H1 (cell line): Measurements from ENCODE around the gene PMEPA1.

Experiments
- CBX8 ChIP-seq: fragments of 300-800, 300-1000 bp; sonication (generic); IDR thresholded peaks from 2 replicates; pipeline ENCODE4 v1.7.1; 2016; ENCODE audit warnings: low read depth, low read length, borderline replicate concordance
- EGR1 ChIP-seq: IDR thresholded peaks from 2 replicates; pipeline ENCODE4 v1.6.1; 2011; ENCODE audit warnings: low read depth, low read length, borderline replicate concordance
- MAFK ChIP-seq: IDR thresholded peaks from 2 replicates; pipeline ENCODE4 v1.6.1; 2012; ENCODE audit warnings: low read depth, mild to moderate bottlenecking, improper control_type of control experiment, low read length
- POLR2A ChIP-seq, 2 experiments: IDR thresholded peaks; 1 replicate in 1 of 2; 2 replicates in 1 of 2; pipeline ENCODE4 v1.6.1; 2011; ENCODE audit warnings: low read depth in 2 of 2, low read length in 2 of 2, mild to moderate bottlenecking in 2 of 2; ENCODE audit errors: control extremely low read depth in 1 of 2
- POLR2AphosphoS5 ChIP-seq: IDR thresholded peaks from 2 replicates; pipeline ENCODE4 v1.6.1; 2011; ENCODE audit warnings: low read depth, low read length
- SIN3A ChIP-seq, 2 experiments: IDR thresholded peaks in 1 of 2; conservative IDR thresholded peaks in 1 of 2; 2 replicates each; pipeline ENCODE4 v1.6.1; 2011 to 2012; ENCODE audit warnings: low read length in 2 of 2, improper control_type of control experiment in 1 of 2, low read depth in 1 of 2, mild to moderate bottlenecking in 1 of 2
- TF ChIP-seq, protein P1 (sequence below): IDR thresholded peaks from 2 replicates; pipeline ENCODE4 v1.6.1; 2012; ENCODE audit warnings: low read length, inconsistent platforms
- TF ChIP-seq, protein P2 (sequence below), 3 experiments: IDR thresholded peaks; 1 replicate in 2 of 3; 2 replicates in 1 of 3; pipeline versions ENCODE4 v1.5.1 to v1.6.1; 2011; ENCODE audit warnings: low read length in 3 of 3, mild to moderate bottlenecking in 3 of 3, inconsistent platforms in 2 of 3, low read depth in 1 of 3, moderate library complexity in 1 of 3; ENCODE audit not compliant: insufficient read depth in 1 of 3; ENCODE audit errors: control extremely low read depth in 1 of 3

DNA sequence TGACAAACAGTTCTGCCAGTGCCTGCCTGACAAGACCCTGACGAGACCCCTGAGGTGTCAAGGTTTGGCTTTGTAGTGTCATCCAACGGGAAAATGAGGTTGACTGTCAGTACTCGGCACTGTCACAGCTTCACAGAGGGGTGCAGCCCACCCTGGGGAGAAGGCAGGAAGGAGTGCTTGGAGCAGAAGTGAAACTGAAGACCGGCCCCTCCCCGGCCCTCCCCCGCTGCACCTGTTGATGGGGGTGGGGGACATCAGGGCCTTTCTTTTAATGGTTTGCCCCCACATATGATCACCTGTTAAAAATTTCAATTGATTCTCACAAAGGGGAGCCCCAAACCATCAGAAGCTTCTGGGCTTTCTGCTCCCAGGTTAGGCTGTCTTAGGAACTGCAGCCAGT is 6.8 kb downstream of the PMEPA1 start:
- TF ChIP-seq POLR2A (IDR thresholded peaks at IDR 0.05; ENCODE audit: control extremely low read depth in 1 of 2, low read depth in 2 of 2, low read length in 2 of 2): no peak
- TF ChIP-seq, protein P1, sequence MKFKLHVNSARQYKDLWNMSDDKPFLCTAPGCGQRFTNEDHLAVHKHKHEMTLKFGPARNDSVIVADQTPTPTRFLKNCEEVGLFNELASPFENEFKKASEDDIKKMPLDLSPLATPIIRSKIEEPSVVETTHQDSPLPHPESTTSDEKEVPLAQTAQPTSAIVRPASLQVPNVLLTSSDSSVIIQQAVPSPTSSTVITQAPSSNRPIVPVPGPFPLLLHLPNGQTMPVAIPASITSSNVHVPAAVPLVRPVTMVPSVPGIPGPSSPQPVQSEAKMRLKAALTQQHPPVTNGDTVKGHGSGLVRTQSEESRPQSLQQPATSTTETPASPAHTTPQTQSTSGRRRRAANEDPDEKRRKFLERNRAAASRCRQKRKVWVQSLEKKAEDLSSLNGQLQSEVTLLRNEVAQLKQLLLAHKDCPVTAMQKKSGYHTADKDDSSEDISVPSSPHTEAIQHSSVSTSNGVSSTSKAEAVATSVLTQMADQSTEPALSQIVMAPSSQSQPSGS: no peak
- TF ChIP-seq POLR2AphosphoS5: no peak
- TF ChIP-seq, protein P2, sequence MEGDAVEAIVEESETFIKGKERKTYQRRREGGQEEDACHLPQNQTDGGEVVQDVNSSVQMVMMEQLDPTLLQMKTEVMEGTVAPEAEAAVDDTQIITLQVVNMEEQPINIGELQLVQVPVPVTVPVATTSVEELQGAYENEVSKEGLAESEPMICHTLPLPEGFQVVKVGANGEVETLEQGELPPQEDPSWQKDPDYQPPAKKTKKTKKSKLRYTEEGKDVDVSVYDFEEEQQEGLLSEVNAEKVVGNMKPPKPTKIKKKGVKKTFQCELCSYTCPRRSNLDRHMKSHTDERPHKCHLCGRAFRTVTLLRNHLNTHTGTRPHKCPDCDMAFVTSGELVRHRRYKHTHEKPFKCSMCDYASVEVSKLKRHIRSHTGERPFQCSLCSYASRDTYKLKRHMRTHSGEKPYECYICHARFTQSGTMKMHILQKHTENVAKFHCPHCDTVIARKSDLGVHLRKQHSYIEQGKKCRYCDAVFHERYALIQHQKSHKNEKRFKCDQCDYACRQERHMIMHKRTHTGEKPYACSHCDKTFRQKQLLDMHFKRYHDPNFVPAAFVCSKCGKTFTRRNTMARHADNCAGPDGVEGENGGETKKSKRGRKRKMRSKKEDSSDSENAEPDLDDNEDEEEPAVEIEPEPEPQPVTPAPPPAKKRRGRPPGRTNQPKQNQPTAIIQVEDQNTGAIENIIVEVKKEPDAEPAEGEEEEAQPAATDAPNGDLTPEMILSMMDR (IDR thresholded peaks at IDR 0.05; ENCODE audit: control extremely low read depth in 1 of 3, insufficient read depth in 1 of 3, low read depth in 1 of 3, low read length in 3 of 3): no peak
- TF ChIP-seq CBX8: no peak
- TF ChIP-seq MAFK: no peak
- no peak for TF ChIP-seq SIN3A (conservative IDR thresholded peaks at IDR 0.05 in 1 of 2, IDR thresholded peaks at IDR 0.05 in 1 of 2; ENCODE audit: low read depth in 1 of 2, low read length in 2 of 2)
- TF ChIP-seq EGR1: no peak
